HG02623 (cell line): ENCODE results near the gene ANKRD13A.
"Not testable (repeated sequence)": the region's sequence is repeated elsewhere in the genome, so short reads cannot be mapped to it uniquely, and the experiment has no call there.

Source experiments
- ATAC-seq: cut with Tn5 transposase; IDR thresholded peaks from one replicate; pipeline ENCODE4 v1.9.1; 2021; ENCODE audit warnings: moderate library complexity; ENCODE audit not compliant: unreplicated experiment

ANKRD13A gene

GRCh38 chr12:110074089-110074488, 74.9 kb downstream of the ANKRD13A start:
- no peak for ATAC-seq

GRCh38 chr12:110075880-110076279, 76.7 kb downstream of the ANKRD13A start:
- no peak for ATAC-seq

GRCh38 chr12:110077800-110078199, 78.6 kb downstream of the ANKRD13A start:
- ATAC-seq: no peak

- ATAC-seq: peak; percentile 71
These were observed 80.5 kb downstream of the ANKRD13A start for GRCh38 chr12:110079477-110080400.

GRCh38 chr12:110080410-110080809, 81.2 kb downstream of the ANKRD13A start:
- ATAC-seq: no peak

GRCh38 chr12:110084314-110085015, 85.2 kb downstream of the ANKRD13A start:
- ATAC-seq: no peak

GRCh38 chr12:110088216-110088615, 89.0 kb downstream of the ANKRD13A start:
- ATAC-seq: not testable (repeated sequence)

GRCh38 chr12:110088936-110089335, 89.7 kb downstream of the ANKRD13A start:
- no peak for ATAC-seq
